ENCODE measurements around the gene RAB1A.
A peak's percentile ranks its signal among the peaks of the same experiment; 100 is the strongest.
"Not testable (repeated sequence)": the region's sequence is repeated elsewhere in the genome, so short reads cannot be mapped to it uniquely, and the experiment has no call there.

RAB1A gene

DNA sequence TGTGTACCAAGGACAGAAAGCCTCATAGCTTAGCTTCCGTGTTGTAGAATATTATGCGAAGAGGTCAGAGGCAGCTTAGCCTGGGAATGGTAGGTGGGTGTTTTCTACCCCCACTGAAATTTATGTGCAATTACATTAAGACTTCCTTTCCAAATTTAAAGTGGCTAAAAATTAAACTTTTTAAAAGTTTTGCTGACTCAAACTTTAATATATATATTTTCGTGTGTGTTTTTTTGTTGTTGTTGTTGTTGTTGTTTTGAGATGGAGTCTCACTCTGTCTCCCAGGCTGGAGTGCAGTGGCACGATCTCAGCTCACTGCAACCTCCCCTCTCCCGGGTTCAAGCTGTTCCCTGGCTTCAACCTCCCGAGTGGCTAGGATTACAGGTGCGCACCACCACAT is 4.3 kb upstream of the RAB1A start:
- DNase-seq, result no peak

DNA sequence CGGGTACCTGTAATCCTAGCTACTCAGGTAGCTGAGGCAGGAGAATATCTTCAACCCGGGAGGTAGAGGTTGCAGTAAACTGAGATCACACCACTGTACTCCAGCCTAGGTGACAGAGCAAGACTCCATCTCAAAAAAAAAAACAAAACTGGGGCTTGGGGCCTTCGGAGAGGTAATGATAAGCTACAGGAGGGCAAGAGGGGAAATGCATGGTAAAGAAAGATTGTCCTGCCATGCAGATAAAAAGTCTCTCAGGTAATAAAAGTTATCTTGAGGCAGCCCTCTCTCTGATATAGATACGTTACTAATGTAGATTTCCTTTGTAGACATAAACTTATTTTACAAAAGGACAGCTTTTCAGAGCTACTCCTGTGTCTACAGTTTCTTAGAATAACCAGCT is 3.7 kb upstream of the RAB1A start:
- DNase-seq, result no peak

DNA sequence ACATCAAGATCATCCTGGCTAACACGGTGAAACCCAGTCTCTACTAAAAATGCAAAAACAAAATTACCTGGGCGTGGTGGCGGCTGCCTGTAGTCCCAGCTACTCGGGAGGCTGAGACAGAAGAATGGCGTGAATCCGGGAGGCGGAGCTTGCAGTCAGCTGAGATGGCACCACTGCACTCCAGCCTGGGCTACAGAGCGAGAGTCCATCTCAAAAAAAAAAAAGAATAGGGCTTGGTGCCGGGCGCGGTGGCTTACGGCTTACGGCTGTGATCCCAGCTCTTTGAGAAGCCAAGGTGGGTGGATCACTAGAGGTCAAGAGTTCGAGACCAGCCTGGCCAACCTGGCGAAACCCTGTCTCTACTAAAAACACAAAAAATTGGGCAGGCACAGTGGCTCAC is 3.0 kb upstream of the RAB1A start:
- DNase-seq, result not testable (repeated sequence)

DNA sequence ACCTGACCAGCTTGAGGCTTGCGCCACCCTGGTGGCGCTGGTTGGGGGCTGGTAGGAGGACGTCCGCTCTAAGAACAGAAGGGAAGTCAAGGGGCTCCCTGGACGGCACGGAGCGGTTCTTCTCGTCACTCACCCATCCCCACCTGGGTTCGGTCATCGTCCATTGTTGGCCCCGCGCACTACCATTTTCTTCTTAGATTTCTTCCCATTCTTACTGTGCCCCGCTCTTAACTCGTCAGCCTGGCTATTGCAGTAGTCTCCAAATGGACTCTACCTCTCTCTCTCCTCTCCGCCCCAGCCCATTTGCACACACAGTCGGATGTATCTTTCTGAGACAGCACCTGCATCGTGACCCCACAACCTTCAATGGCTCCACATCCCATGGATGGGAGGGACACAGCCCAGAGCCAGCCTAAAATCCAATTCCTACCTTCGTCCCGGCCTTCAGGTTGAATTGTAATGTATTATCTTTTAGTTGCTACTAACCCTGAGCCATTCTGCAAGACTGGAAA is 814 bp upstream of the RAB1A start:
- no peak for DNase-seq

DNA sequence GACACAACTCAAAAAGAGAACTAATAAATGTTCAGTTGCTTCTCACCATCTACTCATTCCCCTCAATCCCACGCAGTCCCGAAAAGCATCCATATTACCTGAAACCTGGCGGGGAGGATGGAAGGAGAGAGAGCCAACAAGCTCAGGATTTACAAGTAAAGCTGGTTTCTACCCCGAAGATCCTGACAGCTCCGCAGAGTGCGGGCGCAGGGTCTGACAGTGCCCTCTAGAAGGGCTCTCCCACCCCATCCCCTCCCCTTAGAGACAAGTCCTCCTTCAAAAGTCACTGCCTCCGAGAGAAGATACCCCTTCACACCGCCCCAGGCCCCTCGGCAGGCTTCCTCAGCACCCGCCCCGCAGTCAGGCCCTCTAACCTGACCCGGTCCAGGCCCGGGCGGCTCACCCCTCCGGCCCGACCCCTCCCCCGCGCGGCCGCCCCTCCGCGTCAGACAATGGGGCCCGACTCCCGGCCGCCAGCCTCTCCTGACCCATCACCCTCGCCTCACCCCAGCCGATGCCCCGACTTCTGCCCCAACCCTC is 550 bp downstream of the RAB1A start:
- peak; percentile 44 for DNase-seq

DNA sequence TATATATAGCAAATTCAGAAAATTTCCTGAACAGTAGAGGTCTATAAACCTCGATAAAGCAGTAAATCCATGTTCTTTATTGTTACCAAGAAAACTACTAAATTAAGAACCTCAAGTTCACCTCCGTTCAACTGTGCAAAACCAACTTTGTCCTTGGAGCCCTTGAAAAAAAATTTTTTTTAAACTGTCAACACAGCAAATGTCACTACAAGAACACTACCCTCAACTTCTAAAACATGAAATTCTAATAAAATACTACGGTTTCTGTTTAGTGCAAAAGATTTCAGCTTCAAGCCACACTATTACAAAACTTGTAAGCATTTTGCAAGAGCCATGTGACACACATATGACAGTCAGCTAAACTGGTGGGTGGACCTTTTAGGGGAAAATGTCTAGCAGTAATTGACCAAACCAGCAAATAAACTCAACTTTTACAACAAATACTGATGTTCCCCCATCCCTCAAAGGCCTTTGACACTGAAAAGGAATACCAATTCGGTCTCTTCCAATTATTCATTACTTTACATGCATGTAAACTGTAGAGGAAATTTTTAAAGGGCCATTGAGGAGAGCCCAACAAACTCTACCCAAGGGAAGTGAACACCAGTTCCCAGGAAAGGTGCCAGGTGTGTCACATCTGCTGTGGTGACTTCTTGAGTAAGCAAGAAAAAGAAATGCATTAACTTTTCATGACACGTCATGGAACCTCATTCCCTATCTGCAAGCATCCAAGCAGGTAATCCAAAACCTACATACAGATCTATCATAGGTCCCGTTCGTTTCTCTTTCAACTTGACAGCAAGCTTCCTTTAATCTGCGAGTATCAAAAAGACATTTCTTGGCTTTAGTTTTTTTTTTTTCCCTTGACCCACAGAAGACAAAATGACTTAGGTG is 1.4 kb downstream of the RAB1A start:
- peak; percentile 75 for DNase-seq

DNA sequence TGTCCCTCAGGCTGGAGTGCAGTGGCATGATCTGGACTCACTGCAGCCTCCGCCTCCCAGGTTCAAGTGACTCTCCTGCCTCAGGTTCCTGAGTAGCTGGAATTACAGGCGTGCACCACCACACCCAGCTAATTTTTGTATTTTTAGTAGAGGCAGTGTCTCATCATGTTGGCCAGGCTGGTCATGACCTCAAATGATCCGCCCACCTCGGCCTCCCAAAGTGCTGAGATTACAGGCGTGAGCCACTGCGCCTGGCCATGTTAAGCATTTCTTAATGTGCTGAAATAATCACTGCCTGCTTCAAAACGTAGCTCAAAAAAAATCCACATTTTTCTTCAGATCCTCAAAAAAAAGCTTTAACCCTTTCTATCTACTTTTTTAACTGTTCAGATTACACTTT is 4.4 kb downstream of the RAB1A start:
- not testable (repeated sequence) for DNase-seq

DNA sequence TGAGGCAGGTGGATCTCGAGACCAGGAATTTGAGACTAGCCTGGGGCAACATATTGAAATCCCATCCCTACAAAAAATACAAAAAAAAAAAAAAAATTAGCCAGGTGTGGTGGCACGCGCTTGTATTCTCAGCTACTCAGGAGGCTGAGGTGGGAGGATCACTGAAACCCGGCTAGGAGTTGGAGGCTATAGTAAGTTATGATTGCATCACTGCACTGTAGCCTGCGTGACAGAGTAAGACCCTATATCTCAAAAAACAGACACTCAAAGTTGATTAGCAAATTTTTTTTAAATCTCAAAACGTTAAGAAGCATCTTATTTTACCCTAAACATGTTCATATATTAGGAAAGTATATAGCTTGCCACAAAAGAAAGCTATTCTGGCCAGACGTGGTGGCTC is 7.6 kb downstream of the RAB1A start:
- no peak for DNase-seq

DNA sequence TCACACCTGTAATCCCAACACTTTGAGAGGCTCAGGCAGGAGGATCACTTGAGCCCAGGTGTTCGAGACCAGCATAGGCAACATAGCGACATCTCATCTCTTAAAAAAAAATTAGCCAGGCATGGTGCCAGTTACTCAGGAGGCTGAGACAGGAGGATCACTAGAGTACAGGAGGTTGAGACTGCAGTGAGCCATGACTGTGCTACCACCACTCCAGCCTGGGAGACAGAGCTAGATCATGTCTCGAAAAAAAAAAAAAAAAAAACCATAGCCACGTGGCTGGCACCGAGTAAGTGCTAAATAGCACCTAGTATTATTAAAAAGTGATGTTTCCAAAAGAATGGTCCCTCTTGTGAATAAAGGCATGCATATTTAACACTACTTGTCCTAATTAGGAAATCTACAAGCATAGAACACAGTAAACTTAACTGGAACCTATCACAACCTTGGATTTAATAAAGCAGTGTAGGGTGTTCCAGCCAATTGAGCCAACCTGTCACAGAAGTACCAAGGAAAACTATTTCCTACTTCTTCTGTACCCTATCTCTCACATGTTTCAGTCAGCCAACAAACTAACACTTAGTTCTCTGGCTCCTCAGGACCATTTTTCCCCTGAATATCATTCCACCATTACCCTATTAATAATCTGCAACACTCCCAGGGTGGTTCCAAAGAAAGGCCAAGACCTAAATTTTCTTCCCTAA is 8.8 kb downstream of the RAB1A start:
- no peak for DNase-seq

DNA sequence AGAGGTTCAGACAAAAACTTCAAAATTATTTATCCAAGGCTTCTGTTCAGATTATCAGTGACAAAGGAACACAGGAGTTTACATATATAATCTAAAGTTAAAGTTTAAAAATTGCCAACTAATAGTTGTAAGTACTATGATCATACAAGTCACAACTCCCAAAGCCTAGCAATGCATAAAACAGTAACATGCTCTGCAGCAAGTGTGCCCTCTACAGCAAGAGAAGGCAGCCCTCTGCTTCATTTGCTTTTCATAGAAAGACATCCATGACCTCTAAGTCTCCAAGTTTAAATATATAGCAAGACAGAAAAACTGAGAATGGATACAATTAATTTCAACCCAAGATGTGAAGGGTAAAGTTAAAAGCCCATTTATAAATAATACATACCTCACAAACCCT is 13.3 kb downstream of the RAB1A start:
- peak; percentile 44 for DNase-seq

DNA sequence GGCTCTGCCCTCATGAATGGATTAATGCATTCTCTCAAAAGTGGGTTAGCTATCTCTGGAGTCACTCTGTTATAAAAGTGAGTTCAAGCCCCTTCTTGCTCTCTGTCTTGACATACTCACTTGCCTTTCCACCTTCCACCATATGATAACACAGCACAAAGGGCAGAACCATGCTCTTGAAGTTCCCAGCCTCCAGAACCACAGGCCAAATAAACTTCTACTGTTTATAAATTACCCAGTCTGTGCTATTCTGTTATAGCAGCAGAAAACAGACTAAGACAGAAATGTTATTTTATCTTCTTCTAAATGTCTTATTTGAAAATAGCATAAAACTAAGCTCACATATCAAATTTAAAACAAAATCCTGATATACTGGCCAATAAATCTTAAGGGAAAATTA is 15.0 kb downstream of the RAB1A start:
- no peak for DNase-seq

DNA sequence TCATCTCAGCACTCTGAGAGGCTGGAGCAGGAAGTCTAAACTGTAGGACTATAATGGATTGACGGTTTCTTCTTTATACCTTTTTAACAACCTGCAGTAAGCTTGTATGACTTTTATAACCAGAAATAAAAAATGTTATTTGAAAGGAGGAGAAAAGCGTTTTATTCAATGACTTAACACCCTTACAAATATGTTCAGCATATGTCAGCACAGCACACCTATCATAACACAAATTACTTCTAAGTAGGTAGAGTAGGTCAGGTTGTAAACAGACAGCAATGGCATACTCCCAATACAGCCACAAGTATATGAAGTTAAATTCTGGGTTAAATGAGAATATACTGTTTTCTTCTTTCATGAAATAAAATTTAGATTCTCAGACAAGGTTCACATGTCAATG is 16.1 kb downstream of the RAB1A start:
- DNase-seq, result no peak

DNA sequence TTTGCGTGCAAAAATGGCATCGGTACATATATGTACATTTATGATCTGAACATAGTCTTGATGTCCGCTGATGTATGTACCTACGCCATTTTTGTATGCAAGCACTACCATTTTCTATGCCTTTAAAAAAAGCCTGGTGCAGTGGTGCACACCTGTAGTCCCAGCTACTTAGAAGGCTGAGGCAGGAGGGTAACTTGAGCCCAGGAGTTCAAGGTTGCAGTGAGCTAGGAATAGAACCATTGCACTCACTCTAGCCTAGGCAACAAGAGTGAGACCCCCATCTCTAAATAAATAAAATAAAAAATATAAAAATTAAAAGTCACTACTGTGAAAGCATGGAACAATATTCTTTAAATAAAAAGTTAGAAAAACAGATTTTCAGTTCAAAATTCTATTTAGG is 16.7 kb downstream of the RAB1A start:
- DNase-seq, result no peak

DNA sequence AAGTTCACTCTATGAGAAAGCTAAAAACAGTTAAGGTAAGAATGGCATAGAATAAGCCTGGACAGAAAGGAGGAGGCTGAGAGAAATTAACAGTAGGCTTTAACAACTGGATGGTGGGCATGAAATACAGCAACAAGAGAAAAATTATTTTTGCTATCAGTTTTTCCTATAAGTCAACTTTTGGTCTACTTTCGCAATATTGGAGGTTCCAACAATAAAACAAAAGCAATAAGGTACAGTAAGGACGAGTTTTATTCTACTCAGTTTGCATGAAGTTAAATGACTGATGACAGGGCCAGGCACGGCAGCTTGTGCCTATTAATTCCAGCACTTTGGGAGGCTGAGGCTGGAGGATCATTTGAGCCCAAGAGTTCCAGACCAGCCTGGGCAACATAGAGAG is 17.3 kb downstream of the RAB1A start:
- DNase-seq, result no peak

DNA sequence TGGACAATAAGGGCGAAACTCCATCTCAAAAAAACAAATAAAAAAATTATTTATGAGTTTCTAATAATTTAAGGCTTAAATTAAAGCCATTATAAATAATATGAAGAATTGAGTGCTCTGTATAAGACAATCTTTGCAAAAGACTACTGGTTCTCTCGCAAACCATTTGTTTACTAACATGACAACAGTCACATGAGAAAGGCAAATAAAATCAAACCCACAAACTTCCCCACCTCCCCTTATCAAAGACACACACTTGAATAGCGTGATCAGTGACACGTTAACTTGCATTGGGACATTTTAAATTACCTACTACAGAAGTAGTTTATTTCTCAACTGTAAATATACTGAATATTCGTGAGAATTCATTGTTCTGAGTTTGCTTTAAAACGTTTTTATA is 21.1 kb downstream of the RAB1A start:
- DNase-seq, result peak; percentile 25

DNA sequence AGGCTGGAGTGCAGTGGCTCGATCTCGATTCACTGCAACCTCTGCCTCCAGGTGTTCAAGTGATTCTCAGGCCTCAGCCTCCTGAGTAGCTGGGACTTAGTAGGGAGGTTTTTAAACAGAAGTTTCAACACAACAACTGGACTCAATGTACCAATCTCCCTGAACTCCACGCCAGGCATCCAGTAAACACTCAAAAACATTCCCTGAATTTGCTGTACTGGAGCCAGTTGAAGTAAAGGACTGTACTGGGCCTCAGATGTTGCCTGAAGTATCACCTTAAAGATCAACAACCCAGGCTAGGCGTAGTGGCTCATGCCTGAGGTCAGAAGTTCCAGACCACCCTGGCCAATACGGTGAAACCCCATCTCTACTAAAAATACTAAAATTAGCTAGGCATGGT is 22.4 kb downstream of the RAB1A start:
- no peak for DNase-seq

DNA sequence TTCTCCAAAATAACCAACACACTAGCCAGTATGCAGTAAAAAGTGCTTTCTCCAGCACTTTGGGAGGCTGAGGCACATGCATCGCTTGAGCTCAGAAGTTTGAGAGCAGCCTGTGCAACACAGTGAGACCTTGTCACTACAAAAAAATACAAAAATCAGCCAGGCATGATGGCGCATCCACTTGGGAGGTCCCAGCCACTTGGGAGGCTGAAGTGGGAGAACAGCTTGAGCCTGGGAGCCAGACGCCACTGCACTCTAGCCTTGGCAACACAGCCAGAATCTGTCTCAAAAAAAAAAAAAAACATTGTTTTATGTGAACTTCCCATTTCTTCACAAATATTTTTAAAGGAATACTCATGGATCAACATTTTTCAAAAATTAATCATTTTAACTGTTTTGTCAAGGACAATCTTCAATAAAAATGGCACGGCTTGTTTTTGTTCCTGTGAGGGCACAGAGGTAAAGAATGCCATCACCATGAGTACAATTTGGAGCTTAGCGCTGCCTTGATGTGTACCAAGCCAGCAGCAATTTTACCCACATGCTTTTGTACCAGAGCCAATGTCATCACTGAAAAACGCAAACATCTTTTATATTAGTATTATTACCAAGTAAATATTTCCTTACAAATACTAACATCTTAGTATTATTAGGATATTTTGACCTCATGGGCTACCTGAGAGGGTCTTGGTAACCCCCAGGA is 26.7 kb downstream of the RAB1A start:
- no peak for DNase-seq

DNA sequence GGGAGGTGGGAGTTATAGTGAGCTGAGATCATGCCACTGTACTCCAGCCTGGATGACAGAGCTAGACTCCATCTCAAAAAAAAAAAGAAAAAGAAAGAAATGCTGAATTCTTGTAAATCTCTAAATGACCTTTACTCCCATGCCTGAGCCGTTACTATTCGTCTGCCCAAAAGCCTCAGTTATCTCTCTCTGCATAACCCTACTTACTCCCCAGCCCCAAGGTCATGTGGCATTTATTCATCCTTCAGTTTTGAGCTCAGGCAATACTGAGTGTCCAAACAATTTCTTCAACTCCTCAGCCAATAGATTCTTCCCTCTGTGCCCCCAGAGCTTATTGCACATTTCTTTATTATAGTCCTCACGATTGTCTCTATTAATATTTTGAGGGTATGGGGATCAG is 28.8 kb downstream of the RAB1A start:
- no peak for DNase-seq

DNA sequence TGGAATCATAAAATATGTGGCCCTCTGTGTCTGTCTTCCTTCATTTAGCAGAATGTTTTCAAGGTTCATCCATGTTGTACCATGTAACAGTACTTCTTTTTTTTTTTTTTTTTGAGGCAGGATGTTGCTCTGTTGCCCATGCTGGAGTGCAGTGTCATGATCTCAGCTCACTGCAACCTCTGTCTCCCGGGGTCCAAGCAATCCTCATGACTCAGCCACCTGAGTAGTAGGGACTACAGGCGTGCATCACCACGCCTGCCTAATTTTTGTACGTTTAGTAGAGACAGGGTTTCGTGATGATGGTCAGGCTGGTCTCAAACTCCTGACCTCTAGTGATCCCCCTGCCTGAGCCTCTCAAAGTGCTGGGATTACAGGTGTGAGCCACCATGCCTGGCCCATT is 31.2 kb downstream of the RAB1A start:
- DNase-seq, result no peak

DNA sequence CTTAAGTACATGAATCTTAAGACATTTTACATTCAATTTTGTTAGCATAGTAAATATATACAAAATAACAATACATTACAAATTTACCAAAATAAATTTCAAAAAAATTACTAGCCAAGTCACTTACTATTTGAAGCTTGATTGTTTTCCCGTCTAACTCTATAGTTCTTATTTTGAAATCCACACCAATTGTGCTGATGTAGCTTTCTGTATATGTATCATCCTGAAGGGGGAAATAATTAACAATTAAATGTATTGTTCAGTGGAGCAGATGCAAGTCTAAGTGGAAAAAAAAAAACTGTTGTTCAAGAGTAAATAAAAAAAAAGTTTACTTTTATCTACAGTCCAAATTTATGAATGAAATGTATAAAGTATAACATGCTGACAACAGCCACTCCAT is 32.1 kb downstream of the RAB1A start:
- DNase-seq, result no peak

DNA sequence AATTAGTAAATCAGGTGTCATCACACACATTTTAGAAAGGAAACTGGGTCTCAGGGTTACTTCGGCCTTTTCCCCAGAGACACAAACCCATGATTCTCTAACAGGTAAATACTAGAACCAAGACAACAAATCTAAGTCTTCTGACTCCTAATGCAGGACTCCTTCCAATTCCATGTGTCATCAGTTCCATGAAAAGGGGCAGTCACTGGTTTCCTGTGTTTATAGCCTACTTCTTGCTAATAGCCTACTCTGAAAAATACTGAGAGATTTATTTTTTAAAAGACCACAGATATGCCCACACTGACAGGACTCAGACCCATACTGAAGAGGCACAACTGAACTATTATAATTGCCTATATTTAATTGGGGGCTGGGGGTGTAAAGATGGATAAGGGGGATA is 33.0 kb downstream of the RAB1A start:
- DNase-seq, result no peak

DNA sequence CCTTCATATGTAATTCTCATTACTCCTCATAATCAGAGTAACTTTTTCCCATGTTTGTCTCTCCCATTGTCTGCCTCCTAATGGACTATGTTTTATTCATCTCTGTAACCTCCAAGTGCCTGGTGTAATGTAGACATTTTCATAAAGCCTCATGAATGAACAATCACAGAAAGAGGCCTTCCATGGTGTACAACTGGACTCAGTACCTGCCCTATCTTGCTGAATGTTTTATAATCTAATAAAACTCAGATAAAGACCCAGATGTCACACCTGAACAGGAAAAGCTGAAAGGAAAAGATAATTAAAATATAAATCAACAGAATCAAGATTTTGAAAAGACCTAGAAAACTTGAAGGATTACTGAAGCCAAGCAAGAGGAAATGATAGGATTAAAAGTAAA is 36.7 kb downstream of the RAB1A start:
- DNase-seq, result no peak

DNA sequence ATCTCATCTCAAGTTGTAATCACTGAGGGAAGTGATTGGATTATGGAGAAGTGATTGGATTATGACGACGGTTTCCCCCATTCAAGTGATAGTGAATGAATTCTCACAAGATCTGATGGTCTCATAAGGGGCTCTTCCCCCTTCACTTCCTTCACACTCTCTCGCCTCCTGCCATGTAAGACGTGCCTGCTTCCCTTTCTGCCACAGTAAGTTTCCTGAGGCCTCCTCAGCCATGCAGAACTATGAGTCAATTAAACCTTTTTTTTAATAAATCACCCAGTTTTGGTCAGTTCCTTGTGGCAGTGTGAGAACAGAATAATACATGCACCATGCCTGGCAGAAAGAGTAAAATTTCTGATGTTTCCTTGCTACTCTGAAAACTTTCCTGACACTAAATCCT is 37.1 kb downstream of the RAB1A start:
- DNase-seq, result no peak
